ENCODE results near the gene TMEM30A. TPM values are rescaled to one million over a fixed set of nuclear protein-coding genes. Genes with fewer than 3 reads are reported as not detected.

The TMEM30A gene
- total and polyA plus RNA-seq, 2 donors (not counting 3 experiments of a cell fraction or from before 2014, with no cell fraction given) = 42.2 to 197 TPM

- no peaks in the 10 kb centered on the region for H3K79me2 ChIP-seq (ENCODE audit: control insufficient read depth, insufficient read depth, low read length)
- no peak for TF ChIP-seq GATA2 (IDR thresholded peaks at IDR 0.05; ENCODE audit: insufficient read depth, insufficient read length, low read depth, low read length)
- peak overlapping the region; percentile 95 for H3K4me2 ChIP-seq (ENCODE audit: insufficient read depth, low read length)
- H4K20me1 ChIP-seq (replicated peaks; ENCODE audit: control insufficient read depth, extremely low read depth, insufficient read depth, low read length) = no peaks in the 10 kb centered on the region
- H3K36me3 ChIP-seq (ENCODE audit: control insufficient read depth in 2 of 2, extremely low read depth in 1 of 2, insufficient read depth in 2 of 2, low read length in 2 of 2) = no peaks in the 10 kb centered on the region
- no peak overlapping the region for H3K27ac ChIP-seq (ENCODE audit: insufficient read depth, low read depth, low read length)
- FAIRE-seq (no peak), DNase-seq (ENCODE audit: low read depth, low spot score) (peak; percentile 47)
- dilution Hi-C loops (cut with MboI; ENCODE audit: extremely low pct_ligation_motif_present, low sequenced_read_pairs) = no loop called here
- peaks cover 31% of the 10 kb centered on the region for H3K4me1 ChIP-seq (ENCODE audit: control insufficient read depth, extremely low read depth, insufficient read depth, low read length)
- ChIA-PET POLR2A (no interaction called here), CTCF (interaction anchor here (1.0 to 12.5 kb wide), 13 partner anchors 307 to 1554 kb away, joined by 3 to 393 read pairs (median 4); no protein-coding TSS in a partner anchor)
- no peaks in the 10 kb centered on the region for H3K9me1 ChIP-seq (replicated peaks; ENCODE audit: control insufficient read depth, extremely low read depth, insufficient read depth, low read length)
- BruUV-seq (replicated peaks) = no TSS peak
- H3K9ac ChIP-seq (replicated peaks; ENCODE audit: extremely low read depth, insufficient read depth, low read length) = no peak overlapping the region
- H3K9me3 ChIP-seq (replicated peaks; ENCODE audit: control insufficient read depth, insufficient read depth, low read length) = no peaks in the 10 kb centered on the region
- peak overlapping the region; percentile 7 to 76 (median 59) for H3K4me3 ChIP-seq (replicated peaks in 1 of 3; ENCODE audit: insufficient read depth in 1 of 3, low read depth in 1 of 3, low read length in 3 of 3)
- peak overlapping the region; percentile 28 for H2AFZ ChIP-seq (ENCODE audit: low read depth, low read length)
- H3K27me3 ChIP-seq (ENCODE audit: control insufficient read depth in 2 of 2, insufficient read depth in 2 of 2, low read length in 2 of 2) = peaks cover 9 to 13% of the 10 kb centered on the region in 2 experiments
- intact Hi-C loops (cut with micrococcal nuclease) = loop anchor here (2.0 to 10.0 kb wide), 3 partner anchors 232 to 1529 kb away; no protein-coding TSS in a partner anchor
Observed at GRCh38 chr6:75206576-75207342, 77.8 kb downstream of the TMEM30A start.

GRCh38 chr6:75205776-75206575 is 78.6 kb downstream of the TMEM30A start, which contains the start of gene COL12A1:
Gene COL12A1 (minus strand): TSS chr6:75206053. CDS start chr6:75202792, 3,261 bp downstream.
- Histone ChIP-seq H3K9me1 (replicated peaks; ENCODE audit: control insufficient read depth, extremely low read depth, insufficient read depth, low read length) (no peaks in the 10 kb centered on the region), H3K4me2 (ENCODE audit: insufficient read depth, low read length) (peak within 1 kb of the TSS; percentile 95), H3K9ac (replicated peaks; ENCODE audit: extremely low read depth, insufficient read depth, low read length) (peak within 1 kb of the TSS; percentile 71), H2AFZ (ENCODE audit: low read depth, low read length) (peak within 1 kb of the TSS; percentile 28), H3K79me2 (ENCODE audit: control insufficient read depth, insufficient read depth, low read length) (no peaks in the 10 kb centered on the region), H3K4me1 (ENCODE audit: control insufficient read depth, extremely low read depth, insufficient read depth, low read length) (peaks cover 31% of the 10 kb centered on the region), H3K9me3 (replicated peaks; ENCODE audit: control insufficient read depth, insufficient read depth, low read length) (no peaks in the 10 kb centered on the region), H3K27me3 (ENCODE audit: control insufficient read depth in 2 of 2, insufficient read depth in 2 of 2, low read length in 2 of 2) (peaks cover 9 to 13% of the 10 kb centered on the region in 2 experiments), H4K20me1 (replicated peaks; ENCODE audit: control insufficient read depth, extremely low read depth, insufficient read depth, low read length) (no peaks in the 10 kb centered on the region), H3K36me3 (ENCODE audit: control insufficient read depth in 2 of 2, extremely low read depth in 1 of 2, insufficient read depth in 2 of 2, low read length in 2 of 2) (no peaks in the 10 kb centered on the region), H3K27ac (ENCODE audit: insufficient read depth, low read depth, low read length) (peak within 1 kb of the TSS; percentile 12), H3K4me3 (replicated peaks in 1 of 3; ENCODE audit: insufficient read depth in 1 of 3, low read depth in 1 of 3, low read length in 3 of 3) (peak within 1 kb of the TSS; percentile 34 to 76 (median 59))
- FAIRE-seq (peak; percentile 72), DNase-seq (ENCODE audit: low read depth, low spot score) (peak; percentile 70)
- BruUV-seq (replicated peaks) = TSS peak; percentile 59
- ChIA-PET POLR2A (interaction anchor here (0.6 kb wide), 1 partner anchor 1531 kb away, joined by 6 read pairs; no protein-coding TSS in a partner anchor), CTCF (interaction anchor here (0.8 to 12.5 kb wide), 17 partner anchors 80 to 1553 kb away, joined by 3 to 393 read pairs (median 5); no protein-coding TSS in a partner anchor)
- no peak for TF ChIP-seq MAX (IDR thresholded peaks at IDR 0.05; ENCODE audit: insufficient read depth, insufficient read length)
- TF ChIP-seq POLR2AphosphoS5 (IDR thresholded peaks at IDR 0.05; ENCODE audit: insufficient read depth, low read depth, low read length) = peak; percentile 53
- TF ChIP-seq POLR2A (IDR thresholded peaks at IDR 0.05; ENCODE audit: low read depth, low read length) = peak; percentile 77
- TF ChIP-seq CTCF (IDR thresholded peaks at IDR 0.05; ENCODE audit: extremely low read depth in 1 of 2, insufficient read depth in 1 of 2, low read depth in 1 of 2, low read length in 2 of 2) = no peak
- intact Hi-C loops (cut with micrococcal nuclease) = loop anchor here (2.0 to 10.0 kb wide), 6 partner anchors 107 to 1529 kb away; no protein-coding TSS in a partner anchor
- dilution Hi-C loops (cut with MboI; ENCODE audit: extremely low pct_ligation_motif_present, low sequenced_read_pairs) = no loop called here

All from endothelial cell of umbilical vein (primary cell).